H9 (cell line): ENCODE results near the gene PPM1N. TPM values are rescaled to one million over a fixed set of nuclear protein-coding genes. Genes with fewer than 3 reads are reported as not detected.

Source experiments
- DNase-seq: peaks from one replicate; pipeline ENCODE4 v3.0.0-alpha.2; 2017
- H2AFZ ChIP-seq: one replicate; pipeline ENCODE4 v1.6.1; 2013; ENCODE audit warnings: mild to moderate bottlenecking, low read length, control low read depth, moderate library complexity
- H2AK5ac ChIP-seq: 2 replicates; pipeline ENCODE4 v1.6.1; 2013; ENCODE audit warnings: low read length, control low read depth, mixed read lengths; ENCODE audit not compliant: insufficient read length
- H2BK120ac ChIP-seq: one replicate; pipeline ENCODE4 v1.6.1; 2013; ENCODE audit warnings: low read depth, mild to moderate bottlenecking, low read length, control low read depth, inconsistent platforms; ENCODE audit not compliant: poor library complexity, severe bottlenecking
- H2BK12ac ChIP-seq: 2 replicates; pipeline ENCODE4 v1.6.1; 2013; ENCODE audit warnings: low read length, control low read depth, mixed read lengths, low read depth; ENCODE audit not compliant: insufficient read length
- H2BK15ac ChIP-seq: 2 replicates; pipeline ENCODE4 v1.6.1; 2013; ENCODE audit warnings: low read depth, low read length, control low read depth
- H2BK20ac ChIP-seq: one replicate; pipeline ENCODE4 v1.6.1; 2013; ENCODE audit warnings: low read depth, mild to moderate bottlenecking, low read length, control low read depth, inconsistent platforms; ENCODE audit not compliant: poor library complexity, severe bottlenecking
- H2BK5ac ChIP-seq: 2 replicates; pipeline ENCODE4 v1.6.1; 2013; ENCODE audit warnings: low read length, control low read depth, mixed read lengths; ENCODE audit not compliant: insufficient read length
- H3K14ac ChIP-seq: 2 replicates; pipeline ENCODE4 v1.6.1; 2013; ENCODE audit warnings: low read length, control low read depth; ENCODE audit not compliant: insufficient read depth
- H3K18ac ChIP-seq: 2 replicates; pipeline ENCODE4 v1.6.1; 2013; ENCODE audit warnings: low read depth, mild to moderate bottlenecking, mixed read lengths, low read length, control low read depth; ENCODE audit not compliant: insufficient read length
- H3K23ac ChIP-seq: 2 replicates; pipeline ENCODE4 v1.6.1; 2013; ENCODE audit warnings: low read length, control low read depth, mixed read lengths, low read depth; ENCODE audit not compliant: insufficient read length
- H3K23me2 ChIP-seq: 2 replicates; pipeline ENCODE4 v1.6.1; 2013; ENCODE audit warnings: low read depth, mild to moderate bottlenecking, mixed read lengths, low read length, control low read depth; ENCODE audit not compliant: insufficient read length, poor library complexity, severe bottlenecking
- H3K27ac ChIP-seq: 2 replicates; pipeline ENCODE4 v1.5.1; 2013; ENCODE audit warnings: low read length, control low read depth, mixed read lengths, low read depth; ENCODE audit not compliant: insufficient read length
- H3K27me3 ChIP-seq: 2 replicates; pipeline ENCODE4 v1.6.1; 2013; ENCODE audit warnings: low read length, control low read depth, inconsistent platforms; ENCODE audit not compliant: insufficient read depth
- H3K4ac ChIP-seq: 2 replicates; pipeline ENCODE4 v1.6.1; 2013; ENCODE audit warnings: low read depth, mild to moderate bottlenecking, control low read depth, inconsistent platforms, low read length, moderate library complexity
- H3K4me1 ChIP-seq: 2 replicates; pipeline ENCODE4 v1.6.1; 2013; ENCODE audit warnings: low read length, control low read depth, inconsistent platforms; ENCODE audit not compliant: insufficient read depth
- H3K4me2 ChIP-seq: 2 replicates; pipeline ENCODE4 v1.6.1; 2013; ENCODE audit warnings: low read length, control low read depth, mixed read lengths; ENCODE audit not compliant: insufficient read length, insufficient read depth
- H3K56ac ChIP-seq: 2 replicates; pipeline ENCODE4 v1.6.1; 2013; ENCODE audit warnings: low read depth, mild to moderate bottlenecking, mixed read lengths, low read length, control low read depth; ENCODE audit not compliant: insufficient read length
- H3K79me1 ChIP-seq: 2 replicates; pipeline ENCODE4 v1.6.1; 2013; ENCODE audit warnings: low read depth, mild to moderate bottlenecking, moderate library complexity, low read length, control low read depth, inconsistent platforms; ENCODE audit not compliant: insufficient read depth, poor library complexity, severe bottlenecking
- H3K79me2 ChIP-seq: 2 replicates; pipeline ENCODE4 v1.6.1; 2013; ENCODE audit warnings: low read length, control low read depth, inconsistent platforms; ENCODE audit not compliant: insufficient read depth
- H3K9ac ChIP-seq: 2 replicates; pipeline ENCODE4 v1.6.1; 2013; ENCODE audit warnings: low read length, control low read depth, mixed read lengths; ENCODE audit not compliant: insufficient read length; ENCODE audit errors: extremely low read depth
- H3K9me3 ChIP-seq: one replicate; pipeline ENCODE4 v1.6.1; 2013; ENCODE audit warnings: low read depth, low read length, inconsistent platforms; ENCODE audit not compliant: control insufficient read depth
- H3T11ph ChIP-seq: one replicate; pipeline ENCODE4 v1.6.1; 2013; ENCODE audit warnings: mild to moderate bottlenecking, low read length, control low read depth, inconsistent platforms
- H4K20me1 ChIP-seq: one replicate; pipeline ENCODE4 v1.6.1; 2013; ENCODE audit not compliant: control insufficient read depth, insufficient read length, insufficient read depth
- H4K5ac ChIP-seq: 2 replicates; pipeline ENCODE4 v1.6.1; 2013; ENCODE audit warnings: low read depth, mild to moderate bottlenecking, mixed read lengths, low read length, control low read depth; ENCODE audit not compliant: insufficient read length
- H4K8ac ChIP-seq: replicated peaks from 2 replicates; pipeline ENCODE4 v1.6.1; 2013; ENCODE audit warnings: low read length, control low read depth, mixed read lengths, low read depth; ENCODE audit not compliant: insufficient read length
- H4K91ac ChIP-seq: 2 replicates; pipeline ENCODE4 v1.6.1; 2013; ENCODE audit warnings: low read depth, mild to moderate bottlenecking, moderate library complexity, mixed read lengths, low read length, control low read depth; ENCODE audit not compliant: insufficient read length
- H3K27ac Mint-ChIP-seq, 3 experiments: 2 replicates in 2 of 3; 3 replicates in 1 of 3; pipeline ENCODE4 v1.8.0; 2020 to 2021; ENCODE audit warnings: mixed read lengths in 3 of 3, mild to moderate bottlenecking in 1 of 3, moderate library complexity in 1 of 3
- H3K27me3 Mint-ChIP-seq: 2 replicates; pipeline ENCODE4 v1.8.0; 2021; ENCODE audit warnings: low read depth, mild to moderate bottlenecking, moderate library complexity, mixed read lengths
- H3K36me3 Mint-ChIP-seq, 3 experiments: 2 replicates in 2 of 3; 3 replicates in 1 of 3; pipeline ENCODE4 v1.8.0; 2020 to 2021; ENCODE audit warnings: low read depth in 3 of 3, mixed read lengths in 3 of 3; ENCODE audit not compliant: insufficient read depth in 1 of 3
- H3K4me1 Mint-ChIP-seq, 2 experiments: 2 replicates each; pipeline ENCODE4 v1.8.0; 2020; ENCODE audit warnings: mixed read lengths in 2 of 2
- H3K4me3 Mint-ChIP-seq, 2 experiments: 2 replicates in 1 of 2; 3 replicates in 1 of 2; pipeline ENCODE4 v1.8.0; 2020 to 2021; ENCODE audit warnings: mild to moderate bottlenecking in 2 of 2, mixed read lengths in 2 of 2, moderate library complexity in 1 of 2
- H3K9me3 Mint-ChIP-seq, 2 experiments: 2 replicates in 1 of 2; 3 replicates in 1 of 2; pipeline ENCODE4 v1.8.0; 2020; ENCODE audit warnings: mild to moderate bottlenecking in 2 of 2, mixed read lengths in 2 of 2, moderate library complexity in 1 of 2
- CTCF ChIP-seq: fragments of 200-600 bp; sonication (generic); conservative IDR thresholded peaks from 3 replicates; pipeline ENCODE4 v1.8.0; 2021; ENCODE audit warnings: antibody characterized with exemption, mild to moderate bottlenecking
- WGBS: extraction: QIAGEN DNeasy Blood & Tissue Kit; methylation state at CpG from one replicate; pipeline ENCODE4 v1.1.7; 2013; ENCODE audit warnings: missing lambda C conversion rate, low lambda C conversion rate, mixed read lengths; ENCODE audit not compliant: insufficient read length; ENCODE audit errors: extremely low coverage; 5-methylcytosine and 5-hydroxymethylcytosine counted together
- total RNA-seq: library from RNA; stranded (reverse); gene quantifications from 2 replicates; pipeline ENCODE4 v1.2.1, GENCODE V29; 2021

Gene PPM1N
- total RNA-seq, 1 experiment from 2014 or later: 7.7 TPM

- Histone ChIP-seq H3K27me3 (no peaks in the 10 kb centered on the region), H3K56ac (no peak overlapping the region), H4K8ac (no peak overlapping the region), H3K27ac (no peak overlapping the region), H3K18ac (no peak overlapping the region), H3K23ac (no peak overlapping the region), H3K9ac (no peak overlapping the region), H4K20me1 (no peaks in the 10 kb centered on the region), H3K14ac (no peak overlapping the region), H3K79me1 (no peaks in the 10 kb centered on the region), H3K4me1 (no peaks in the 10 kb centered on the region), H2BK15ac (no peak overlapping the region), H2BK5ac (no peak overlapping the region), H3K9me3 (no peaks in the 10 kb centered on the region), H4K91ac (no peak overlapping the region), H3T11ph (no peak overlapping the region), H2BK20ac (no peak overlapping the region), H3K4ac (no peak overlapping the region), H2AK5ac (no peak overlapping the region), H2BK12ac (no peak overlapping the region), H3K79me2 (no peaks in the 10 kb centered on the region), H4K5ac (no peak overlapping the region), H3K4me2 (no peak overlapping the region), H3K23me2 (peaks cover 4% of the 10 kb centered on the region), H2BK120ac (no peak overlapping the region), H2AFZ (no peak overlapping the region)
- Mint-ChIP-seq H3K27ac (no peak overlapping the region; a peak in 1 of 7 replicates), H3K4me3 (no peak overlapping the region), H3K27me3 (peaks cover 11% of the 10 kb centered on the region), H3K4me1 (peaks cover 28 to 53% of the 10 kb centered on the region in 2 experiments), H3K9me3 (no peaks in the 10 kb centered on the region), H3K36me3 (peaks cover 0 to 11% (median 0%) of the 10 kb centered on the region in 3 experiments; a peak in 1 of 7 replicates)
- no peak for DNase-seq
- no peak for TF ChIP-seq CTCF
- WGBS: no CpG with 5 or more reads among the region's 28 CpGs
These were observed 23.4 kb upstream of the PPM1N start for GRCh38 chr19:45474606-45475521.
